ENCODE data around the gene MSANTD2.

DNA sequence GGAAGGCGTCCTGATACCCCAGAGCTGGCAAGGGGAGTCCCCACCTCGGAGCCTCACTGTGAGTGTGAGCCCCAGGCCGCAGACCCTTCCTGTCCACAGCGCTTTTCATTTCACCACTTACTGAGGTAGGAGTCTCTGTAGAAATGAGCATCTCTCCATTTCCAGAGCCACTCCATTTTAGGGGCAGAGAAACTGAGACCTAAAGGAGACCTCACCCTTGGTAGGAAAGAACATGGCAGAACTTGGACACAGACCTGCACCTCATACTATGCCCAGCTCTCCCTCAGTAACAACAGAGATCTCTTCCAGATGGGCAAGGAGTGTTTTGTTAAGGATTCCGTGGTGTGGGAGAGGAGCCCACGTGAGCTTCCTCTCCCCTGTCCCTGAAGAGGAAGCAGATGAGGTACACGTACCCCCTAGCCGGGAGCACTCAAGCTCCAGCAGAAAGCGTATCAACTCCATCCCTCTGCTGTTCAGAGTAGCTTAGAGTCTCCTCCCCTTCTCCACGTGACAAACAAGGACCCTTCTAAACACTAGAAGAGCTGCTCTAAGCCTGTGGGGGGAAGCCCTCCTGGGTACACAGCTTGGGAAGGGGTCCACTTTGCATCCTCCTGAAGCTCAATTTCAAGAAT, 47.6 kb downstream of the MSANTD2 start:
- TF ChIP-seq, protein P1, sequence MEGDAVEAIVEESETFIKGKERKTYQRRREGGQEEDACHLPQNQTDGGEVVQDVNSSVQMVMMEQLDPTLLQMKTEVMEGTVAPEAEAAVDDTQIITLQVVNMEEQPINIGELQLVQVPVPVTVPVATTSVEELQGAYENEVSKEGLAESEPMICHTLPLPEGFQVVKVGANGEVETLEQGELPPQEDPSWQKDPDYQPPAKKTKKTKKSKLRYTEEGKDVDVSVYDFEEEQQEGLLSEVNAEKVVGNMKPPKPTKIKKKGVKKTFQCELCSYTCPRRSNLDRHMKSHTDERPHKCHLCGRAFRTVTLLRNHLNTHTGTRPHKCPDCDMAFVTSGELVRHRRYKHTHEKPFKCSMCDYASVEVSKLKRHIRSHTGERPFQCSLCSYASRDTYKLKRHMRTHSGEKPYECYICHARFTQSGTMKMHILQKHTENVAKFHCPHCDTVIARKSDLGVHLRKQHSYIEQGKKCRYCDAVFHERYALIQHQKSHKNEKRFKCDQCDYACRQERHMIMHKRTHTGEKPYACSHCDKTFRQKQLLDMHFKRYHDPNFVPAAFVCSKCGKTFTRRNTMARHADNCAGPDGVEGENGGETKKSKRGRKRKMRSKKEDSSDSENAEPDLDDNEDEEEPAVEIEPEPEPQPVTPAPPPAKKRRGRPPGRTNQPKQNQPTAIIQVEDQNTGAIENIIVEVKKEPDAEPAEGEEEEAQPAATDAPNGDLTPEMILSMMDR (conservative IDR thresholded peaks at IDR 0.05), result no peak
- no peak for TF ChIP-seq ZFX (IDR thresholded peaks at IDR 0.05)
